GM12891 (cell line): ENCODE measurements around the gene CDH22.

Experiments
- PAX5 ChIP-seq: IDR thresholded peaks from 2 replicates; pipeline ENCODE4 v1.6.1; 2011; ENCODE audit warnings: low read length, moderate library complexity, mild to moderate bottlenecking; ENCODE audit not compliant: insufficient read depth, severe bottlenecking
- POLR2A ChIP-seq: IDR thresholded peaks from 2 replicates; pipeline ENCODE4 v1.6.1; 2011; ENCODE audit warnings: low read depth, low read length, control low read depth
- POLR2AphosphoS5 ChIP-seq: IDR thresholded peaks from 2 replicates; pipeline ENCODE4 v1.6.1; 2011; ENCODE audit warnings: low read depth, low read length, control low read depth
- TAF1 ChIP-seq: IDR thresholded peaks from 2 replicates; pipeline ENCODE4 v1.6.1; 2011; ENCODE audit warnings: low read depth, low read length, control low read depth

GRCh38 chr20:46243707-46244628 is 64.3 kb downstream of the CDH22 start:
- TF ChIP-seq TAF1 (no peak), POLR2AphosphoS5 (no peak), POLR2A (no peak), PAX5 (no peak)
